Stimulated activated effector memory CD8-positive, alpha-beta T cell treated with anti-CD3 and anti-CD28 coated beads, Interleukin-12 subunit alpha, Interleukin-12 subunit beta, amount 100 ng/mL, for 72 hours (primary cell): ENCODE measurements around the gene HELZ.
A peak's percentile ranks its signal among the peaks of the same experiment; 100 is the strongest.
"Not testable (repeated sequence)": the region's sequence is repeated elsewhere in the genome, so short reads cannot be mapped to it uniquely, and the experiment has no call there.

Experiments used
- ATAC-seq: fragments of 150-1000 bp; cut with Tn5 transposase; 2 replicates; pipeline ENCODE4 v1.10.0; 2021
- DNase-seq, 2 donors: peaks; one replicate each; pipeline ENCODE4 v3.0.0; 2021 to 2022; ENCODE audit warnings: low spot score in 2 of 2
- H3K27ac Mint-ChIP-seq: one replicate; pipeline ENCODE4 v1.8.0; 2022; ENCODE audit warnings: mild to moderate bottlenecking, mixed read lengths
- H3K36me3 Mint-ChIP-seq: one replicate; pipeline ENCODE4 v1.8.0; 2022; ENCODE audit warnings: mild to moderate bottlenecking, mixed read lengths
- H3K4me1 Mint-ChIP-seq: one replicate; pipeline ENCODE4 v1.8.0; 2022; ENCODE audit warnings: mixed read lengths
- H3K4me3 Mint-ChIP-seq: one replicate; pipeline ENCODE4 v1.8.0; 2022; ENCODE audit warnings: mild to moderate bottlenecking, mixed read lengths
- H3K9me3 Mint-ChIP-seq: one replicate; pipeline ENCODE4 v1.8.0; 2022; ENCODE audit warnings: mixed read lengths

Gene HELZ

DNA sequence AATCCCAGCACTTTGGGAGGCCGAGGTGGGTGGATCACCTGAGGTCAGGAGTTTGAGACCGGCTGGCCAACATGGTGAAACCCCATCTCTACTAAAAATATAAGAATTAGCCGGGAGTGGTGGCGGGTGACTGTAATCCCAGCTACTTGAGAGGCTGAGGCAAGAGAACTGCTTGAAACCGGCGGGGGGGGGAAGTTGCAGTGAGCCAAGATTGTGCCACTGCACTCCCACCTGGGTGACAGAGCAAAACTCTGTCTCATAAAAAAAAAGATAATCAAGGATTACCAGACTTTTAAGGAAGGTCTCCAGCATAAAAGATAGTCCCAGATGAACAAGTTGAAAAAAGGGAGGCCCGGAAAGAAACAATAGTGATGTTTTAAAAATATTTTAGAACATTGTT is 152.3 kb downstream of the HELZ start:
- not testable (repeated sequence) for H3K4me3 Mint-ChIP-seq, DNase-seq, H3K9me3 Mint-ChIP-seq, ATAC-seq
- Mint-ChIP-seq H3K36me3 (peaks cover 47% of the 10 kb centered on the region), H3K4me1 (peaks cover 55% of the 10 kb centered on the region), H3K27ac (peak overlapping the region; percentile 23)

GRCh38 chr17:67092291-67092690 is 152.7 kb downstream of the HELZ start:
- peak overlapping the region; percentile 23 for H3K27ac Mint-ChIP-seq

DNA sequence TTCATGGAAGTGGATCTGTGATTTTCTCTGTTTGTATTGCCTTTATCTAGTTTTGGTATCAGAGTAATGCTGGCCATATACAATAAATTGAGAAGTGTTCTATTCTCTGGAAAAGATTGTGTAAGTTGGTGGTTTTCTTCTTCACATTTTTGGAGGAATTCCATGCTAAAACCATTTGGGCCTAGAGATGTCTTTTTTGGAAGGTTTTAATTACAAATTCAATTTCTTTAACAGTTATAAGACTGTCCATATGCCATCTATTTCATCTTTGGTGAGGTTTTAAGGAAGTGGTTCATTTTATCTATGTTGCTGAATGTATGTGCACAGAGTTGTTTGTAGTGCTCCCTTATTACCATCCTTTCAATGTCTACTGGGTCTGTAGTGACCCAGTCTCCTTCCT is 154.7 kb downstream of the HELZ start:
- H3K4me1 Mint-ChIP-seq, result peaks cover 39% of the 10 kb centered on the region
- DNase-seq, result no peak
- no peak overlapping the region for H3K4me3 Mint-ChIP-seq
- H3K27ac Mint-ChIP-seq, result no peak overlapping the region
- ATAC-seq, result no peak
- H3K36me3 Mint-ChIP-seq, result peaks cover 62% of the 10 kb centered on the region
- no peaks in the 10 kb centered on the region for H3K9me3 Mint-ChIP-seq

More at GRCh38 chr17:67092291-67092690, 152.7 kb downstream of the HELZ start:
- ATAC-seq (no peak), DNase-seq (no peak)
- Mint-ChIP-seq H3K36me3 (peaks cover 48% of the 10 kb centered on the region), H3K9me3 (no peaks in the 10 kb centered on the region), H3K4me3 (no peak overlapping the region), H3K4me1 (peaks cover 55% of the 10 kb centered on the region)

DNA sequence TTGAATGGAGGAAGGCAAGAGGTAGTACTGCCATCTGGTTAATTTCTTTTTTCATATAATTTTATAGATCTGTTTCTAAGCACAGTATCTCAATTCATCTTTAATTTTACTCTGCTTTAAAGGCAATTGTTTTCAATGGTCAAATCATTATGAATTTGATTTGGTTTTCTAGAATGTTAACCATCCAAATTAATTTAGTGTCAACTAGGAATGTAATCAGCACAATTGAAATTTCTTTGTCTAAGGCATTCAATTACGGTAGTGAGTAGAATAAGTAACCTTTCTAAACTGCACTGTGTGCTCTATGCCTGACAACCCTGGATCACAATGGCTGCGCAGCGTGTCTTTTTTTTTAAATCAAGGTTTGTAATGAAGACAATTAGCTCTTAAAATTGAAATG is 156.4 kb downstream of the HELZ start:
- peaks cover 66% of the 10 kb centered on the region for H3K36me3 Mint-ChIP-seq
- H3K4me1 Mint-ChIP-seq, result peaks cover 30% of the 10 kb centered on the region
- H3K9me3 Mint-ChIP-seq, result no peaks in the 10 kb centered on the region
- H3K4me3 Mint-ChIP-seq, result no peak overlapping the region
- ATAC-seq (no peak), DNase-seq (no peak)
- no peak overlapping the region for H3K27ac Mint-ChIP-seq

GRCh38 chr17:67085406-67085805 is 159.6 kb downstream of the HELZ start:
- no peak overlapping the region for H3K4me3 Mint-ChIP-seq
- no peak for DNase-seq
- peaks cover 57% of the 10 kb centered on the region for H3K36me3 Mint-ChIP-seq
- H3K27ac Mint-ChIP-seq, result no peak overlapping the region
- peaks cover 35% of the 10 kb centered on the region for H3K4me1 Mint-ChIP-seq
- no peak for ATAC-seq
- H3K9me3 Mint-ChIP-seq, result no peaks in the 10 kb centered on the region

GRCh38 chr17:67082107-67082506 is 162.9 kb downstream of the HELZ start:
- Mint-ChIP-seq H3K36me3 (peaks cover 80% of the 10 kb centered on the region), H3K27ac (peak overlapping the region; percentile 24), H3K9me3 (no peaks in the 10 kb centered on the region), H3K4me1 (peaks cover 30% of the 10 kb centered on the region), H3K4me3 (no peak overlapping the region)
- DNase-seq, result no peak
- ATAC-seq, result peak; percentile 50

GRCh38 chr17:67080804-67081203 is 164.2 kb downstream of the HELZ start:
- Mint-ChIP-seq H3K4me3 (no peak overlapping the region), H3K27ac (peak overlapping the region; percentile 24), H3K9me3 (no peaks in the 10 kb centered on the region), H3K4me1 (peaks cover 30% of the 10 kb centered on the region), H3K36me3 (peaks cover 78% of the 10 kb centered on the region)
- ATAC-seq (peak; percentile 77), DNase-seq (no peak)

GRCh38 chr17:67079491-67079890 is 165.5 kb downstream of the HELZ start:
- ATAC-seq (no peak), DNase-seq (no peak)
- peaks cover 30% of the 10 kb centered on the region for H3K4me1 Mint-ChIP-seq
- H3K27ac Mint-ChIP-seq, result no peak overlapping the region
- H3K9me3 Mint-ChIP-seq, result no peaks in the 10 kb centered on the region
- H3K4me3 Mint-ChIP-seq, result no peak overlapping the region
- H3K36me3 Mint-ChIP-seq, result peaks cover 77% of the 10 kb centered on the region

DNA sequence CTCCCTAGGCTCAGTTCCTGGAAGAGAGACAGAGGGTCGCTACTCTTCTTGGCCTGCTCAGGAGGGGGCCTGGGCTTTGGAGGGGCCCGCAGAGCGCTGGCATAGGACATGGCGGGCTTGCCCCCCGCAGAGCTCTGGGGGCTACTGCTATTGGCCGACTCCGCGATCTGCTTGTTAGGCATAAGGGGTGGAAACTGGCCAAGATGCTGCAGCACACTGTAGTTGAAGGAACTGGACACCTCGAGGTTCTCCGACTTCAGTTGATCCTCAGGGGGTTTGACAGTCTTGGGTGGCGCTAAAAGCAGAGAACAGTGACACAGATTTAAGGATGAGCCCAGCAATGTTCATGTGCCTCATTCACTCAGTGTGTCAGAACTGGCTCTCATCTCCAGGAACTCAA is 166.7 kb downstream of the HELZ start:
- peaks cover 23% of the 10 kb centered on the region for H3K4me1 Mint-ChIP-seq
- H3K27ac Mint-ChIP-seq, result no peak overlapping the region
- ATAC-seq, result no peak
- no peaks in the 10 kb centered on the region for H3K9me3 Mint-ChIP-seq
- H3K36me3 Mint-ChIP-seq, result peaks cover 73% of the 10 kb centered on the region
- no peak for DNase-seq
- no peak overlapping the region for H3K4me3 Mint-ChIP-seq

DNA sequence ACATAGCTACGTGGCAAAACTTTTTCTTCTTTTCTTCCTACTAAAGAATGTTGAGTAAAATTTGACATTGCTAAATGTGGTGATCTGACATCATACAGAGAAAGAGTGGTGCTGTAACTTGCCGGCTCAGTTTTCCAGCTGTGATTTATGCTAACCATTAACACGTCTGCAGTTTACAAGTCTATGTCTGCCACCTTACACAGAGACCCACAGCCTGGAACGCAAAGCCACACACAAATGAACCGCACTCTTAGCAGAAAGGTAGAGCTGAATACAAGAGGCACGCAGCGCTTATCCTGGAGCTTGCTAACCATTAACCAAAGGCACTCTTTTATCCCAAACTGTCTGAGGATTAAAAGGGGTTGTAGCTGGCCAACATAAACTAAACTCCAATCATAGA is 168.7 kb downstream of the HELZ start:
- DNase-seq, result peak in 1 of 2 donors; percentile 30
- Mint-ChIP-seq H3K36me3 (peaks cover 84% of the 10 kb centered on the region), H3K4me3 (no peak overlapping the region), H3K4me1 (peaks cover 13% of the 10 kb centered on the region), H3K27ac (no peak overlapping the region), H3K9me3 (no peaks in the 10 kb centered on the region)
- no peak for ATAC-seq

DNA sequence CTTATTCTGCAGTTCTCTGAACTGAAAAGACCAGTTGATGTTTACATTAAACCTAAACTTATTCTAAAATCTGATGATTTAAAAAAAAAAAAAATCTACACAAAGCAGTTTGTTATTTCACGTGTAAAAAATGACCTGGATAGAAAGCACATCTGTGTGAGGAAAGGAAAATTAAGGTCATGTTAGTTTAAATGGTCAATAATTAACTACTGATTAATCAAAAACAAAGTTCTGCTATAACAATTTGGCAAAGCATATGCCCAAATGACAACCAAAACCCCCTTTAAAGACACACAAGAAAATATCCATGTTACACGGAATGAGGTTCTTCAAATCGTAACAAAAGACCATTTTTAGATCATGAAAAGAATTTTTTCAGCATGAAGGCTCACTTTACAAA is 170.2 kb downstream of the HELZ start:
- Mint-ChIP-seq H3K9me3 (no peaks in the 10 kb centered on the region), H3K4me1 (no peaks in the 10 kb centered on the region), H3K27ac (no peak overlapping the region), H3K4me3 (no peak overlapping the region), H3K36me3 (peaks cover 76% of the 10 kb centered on the region)
- ATAC-seq (no peak), DNase-seq (no peak)

DNA sequence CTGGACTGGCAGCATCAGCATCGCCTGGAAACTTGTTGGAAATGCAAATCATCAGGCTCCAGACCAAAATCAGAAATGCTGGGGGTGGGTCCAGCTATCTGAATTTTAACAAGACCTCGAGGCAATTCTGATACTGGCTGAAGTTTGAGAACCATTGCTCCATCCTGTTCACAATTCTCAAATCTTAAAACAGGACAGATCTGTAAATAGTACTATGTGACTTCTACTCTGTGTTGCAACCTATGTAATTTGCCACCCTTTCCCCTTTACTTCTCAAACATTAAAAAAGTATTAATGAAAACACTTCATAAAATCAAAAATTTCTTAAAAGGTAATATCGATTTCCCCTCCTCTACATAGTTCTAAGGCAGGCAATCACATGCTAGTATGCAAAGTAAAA is 172.1 kb downstream of the HELZ start:
- H3K4me3 Mint-ChIP-seq, result no peak overlapping the region
- ATAC-seq (no peak), DNase-seq (no peak)
- no peaks in the 10 kb centered on the region for H3K9me3 Mint-ChIP-seq
- no peak overlapping the region for H3K27ac Mint-ChIP-seq
- H3K4me1 Mint-ChIP-seq, result no peaks in the 10 kb centered on the region
- H3K36me3 Mint-ChIP-seq, result peaks cover 57% of the 10 kb centered on the region

GRCh38 chr17:67071595-67071994 is 173.4 kb downstream of the HELZ start:
- peaks cover 44% of the 10 kb centered on the region for H3K36me3 Mint-ChIP-seq
- H3K4me1 Mint-ChIP-seq, result no peaks in the 10 kb centered on the region
- ATAC-seq (no peak), DNase-seq (no peak)
- no peak overlapping the region for H3K4me3 Mint-ChIP-seq
- no peaks in the 10 kb centered on the region for H3K9me3 Mint-ChIP-seq
- peak overlapping the region; percentile 23 for H3K27ac Mint-ChIP-seq

- Mint-ChIP-seq H3K9me3 (no peaks in the 10 kb centered on the region), H3K36me3 (peaks cover 40% of the 10 kb centered on the region), H3K4me3 (no peak overlapping the region), H3K27ac (no peak overlapping the region), H3K4me1 (no peaks in the 10 kb centered on the region)
- ATAC-seq (no peak), DNase-seq (no peak)
These were observed 175.3 kb downstream of the HELZ start for GRCh38 chr17:67069603-67070136.

DNA sequence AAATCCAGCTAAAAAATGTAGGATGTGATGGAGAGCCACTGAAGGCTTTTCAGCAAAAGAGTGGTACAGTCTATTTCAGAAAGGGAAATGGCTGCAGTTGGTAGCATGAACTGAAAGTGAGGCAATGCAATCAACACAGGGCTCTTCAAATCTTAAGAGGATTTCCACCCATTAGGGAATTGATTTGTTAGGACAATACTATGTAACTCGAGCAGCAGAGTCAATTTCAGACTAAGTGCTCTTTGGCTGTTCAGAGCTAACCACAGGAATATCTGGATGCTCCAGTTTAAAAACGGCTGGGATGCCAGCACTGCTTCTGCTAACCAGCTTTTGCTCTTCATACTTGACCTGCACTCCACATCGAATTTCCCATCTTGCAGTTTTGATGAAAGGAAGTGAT is 176.0 kb downstream of the HELZ start:
- DNase-seq (no peak), ATAC-seq (no peak)
- H3K36me3 Mint-ChIP-seq, result peaks cover 36% of the 10 kb centered on the region
- no peaks in the 10 kb centered on the region for H3K4me1 Mint-ChIP-seq
- H3K4me3 Mint-ChIP-seq, result no peak overlapping the region
- no peaks in the 10 kb centered on the region for H3K9me3 Mint-ChIP-seq
- no peak overlapping the region for H3K27ac Mint-ChIP-seq

DNA sequence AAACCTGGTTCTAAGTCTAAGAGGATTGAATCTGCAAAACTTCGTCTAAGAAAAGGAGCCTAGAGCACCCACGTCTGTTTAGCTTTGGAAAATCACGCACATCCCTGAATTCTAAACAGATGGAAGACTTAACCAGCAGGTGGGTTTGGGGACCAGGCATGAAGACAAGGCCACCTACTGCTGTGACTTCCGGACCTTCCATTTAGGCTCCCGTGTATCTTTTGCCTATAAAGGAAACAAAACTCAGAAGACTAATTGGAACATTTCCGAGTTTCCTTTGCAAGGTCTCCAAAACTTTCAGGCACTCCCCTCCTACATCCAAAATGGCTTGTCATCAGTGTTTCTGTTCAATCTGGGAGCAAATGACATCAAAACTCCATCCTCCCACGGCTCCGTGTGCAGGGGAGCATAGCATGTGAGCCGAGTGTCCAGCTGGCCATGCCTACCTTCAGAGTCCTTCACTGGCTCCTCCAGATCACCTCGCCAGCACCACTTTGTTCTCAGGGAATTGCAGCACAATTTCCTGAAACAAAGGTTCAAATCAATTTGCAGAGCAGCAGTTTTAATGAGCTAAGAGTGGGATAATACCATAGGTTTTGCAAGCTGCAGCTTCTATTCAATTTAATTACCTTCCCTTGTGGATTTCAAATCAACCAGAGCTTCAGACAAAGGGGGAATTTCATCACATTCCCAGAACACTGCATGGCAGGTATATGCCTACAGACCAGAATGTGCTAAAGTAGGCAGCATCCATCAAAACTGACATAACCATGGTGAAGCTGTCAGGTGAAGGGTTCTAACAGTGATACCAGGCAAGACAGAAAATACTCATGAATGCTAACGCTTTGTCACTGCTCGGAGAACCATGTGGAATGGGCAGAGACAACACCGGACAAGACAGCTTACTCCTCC is 177.2 kb downstream of the HELZ start:
- no peak overlapping the region for H3K4me3 Mint-ChIP-seq
- peaks cover 35% of the 10 kb centered on the region for H3K36me3 Mint-ChIP-seq
- no peak overlapping the region for H3K27ac Mint-ChIP-seq
- ATAC-seq, result no peak
- H3K9me3 Mint-ChIP-seq, result no peaks in the 10 kb centered on the region
- no peaks in the 10 kb centered on the region for H3K4me1 Mint-ChIP-seq
- DNase-seq, result peak in 1 of 2 donors; percentile 33
